Upper lobe of right lung (tissue), 1 donor: ENCODE data around the gene HTT. TPM values are rescaled to one million over a fixed set of nuclear protein-coding genes. Genes with fewer than 3 reads are reported as not detected.
"Not testable (repeated sequence)": the region's sequence is repeated elsewhere in the genome, so short reads cannot be mapped to it uniquely, and the experiment has no call there.

ENCODE experiments used
- ATAC-seq: fragments of 200-7000 bp; cut with Tn5 transposase; one replicate; pipeline ENCODE4 v1.9.1; 2020; ENCODE audit warnings: mild to moderate bottlenecking, moderate library complexity
- DNase-seq: peaks from one replicate; pipeline ENCODE4 v3.0.0-alpha.2; 2020
- H3K27ac ChIP-seq: fragments of 200-600 bp; one replicate; pipeline ENCODE4 v1.8.0; 2022
- H3K27me3 ChIP-seq: fragments of 200-600 bp; one replicate; pipeline ENCODE4 v1.8.0; 2022; ENCODE audit warnings: mild to moderate bottlenecking
- H3K36me3 ChIP-seq: fragments of 200-600 bp; one replicate; pipeline ENCODE4 v1.8.0; 2022
- H3K4me1 ChIP-seq: fragments of 200-600 bp; one replicate; pipeline ENCODE4 v1.8.0; 2022
- H3K4me3 ChIP-seq: fragments of 200-600 bp; one replicate; pipeline ENCODE4 v1.8.0; 2022; ENCODE audit warnings: mild to moderate bottlenecking
- H3K9me3 ChIP-seq: fragments of 200-600 bp; one replicate; pipeline ENCODE4 v1.8.0; 2022
- intact Hi-C: fragments of 100-400 bp; cut with DNase I; formaldehyde crosslinking; loops from one replicate; pipeline ENCODE4 v1.11.0; 2022
- total RNA-seq: library from RNA; stranded (reverse); fragmentation: NEBNext Ultra II Directional; extraction: Animal tissue kit (Norgen Biotek cat#: 25700); gene quantifications from one replicate; pipeline ENCODE4 v1.2.1, GENCODE V29; 2021
- TF ChIP-seq, protein P1 (sequence below): fragments of 200-600 bp; IDR thresholded peaks from one replicate; pipeline ENCODE4 v1.8.0; 2022; ENCODE audit warnings: antibody characterized with exemption
- donor health status: DM: no; HTN: yes; CAD: no; lungs with severe emphysema.

Gene HTT
- total RNA-seq, 1 donor from 2014 or later = 73.6 TPM

GRCh38 chr4:3083732-3084131 is 9.3 kb downstream of the HTT start:
- Histone ChIP-seq H3K27ac (no peak overlapping the region), H3K9me3 (no peaks in the 10 kb centered on the region), H3K27me3 (no peaks in the 10 kb centered on the region), H3K4me1 (peaks cover 9% of the 10 kb centered on the region), H3K4me3 (no peak overlapping the region), H3K36me3 (peaks cover 17% of the 10 kb centered on the region)
- DNase-seq (no peak), ATAC-seq (no peak)
- TF ChIP-seq, protein P1, sequence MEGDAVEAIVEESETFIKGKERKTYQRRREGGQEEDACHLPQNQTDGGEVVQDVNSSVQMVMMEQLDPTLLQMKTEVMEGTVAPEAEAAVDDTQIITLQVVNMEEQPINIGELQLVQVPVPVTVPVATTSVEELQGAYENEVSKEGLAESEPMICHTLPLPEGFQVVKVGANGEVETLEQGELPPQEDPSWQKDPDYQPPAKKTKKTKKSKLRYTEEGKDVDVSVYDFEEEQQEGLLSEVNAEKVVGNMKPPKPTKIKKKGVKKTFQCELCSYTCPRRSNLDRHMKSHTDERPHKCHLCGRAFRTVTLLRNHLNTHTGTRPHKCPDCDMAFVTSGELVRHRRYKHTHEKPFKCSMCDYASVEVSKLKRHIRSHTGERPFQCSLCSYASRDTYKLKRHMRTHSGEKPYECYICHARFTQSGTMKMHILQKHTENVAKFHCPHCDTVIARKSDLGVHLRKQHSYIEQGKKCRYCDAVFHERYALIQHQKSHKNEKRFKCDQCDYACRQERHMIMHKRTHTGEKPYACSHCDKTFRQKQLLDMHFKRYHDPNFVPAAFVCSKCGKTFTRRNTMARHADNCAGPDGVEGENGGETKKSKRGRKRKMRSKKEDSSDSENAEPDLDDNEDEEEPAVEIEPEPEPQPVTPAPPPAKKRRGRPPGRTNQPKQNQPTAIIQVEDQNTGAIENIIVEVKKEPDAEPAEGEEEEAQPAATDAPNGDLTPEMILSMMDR = no peak
- intact Hi-C loops = no loop called here

DNA sequence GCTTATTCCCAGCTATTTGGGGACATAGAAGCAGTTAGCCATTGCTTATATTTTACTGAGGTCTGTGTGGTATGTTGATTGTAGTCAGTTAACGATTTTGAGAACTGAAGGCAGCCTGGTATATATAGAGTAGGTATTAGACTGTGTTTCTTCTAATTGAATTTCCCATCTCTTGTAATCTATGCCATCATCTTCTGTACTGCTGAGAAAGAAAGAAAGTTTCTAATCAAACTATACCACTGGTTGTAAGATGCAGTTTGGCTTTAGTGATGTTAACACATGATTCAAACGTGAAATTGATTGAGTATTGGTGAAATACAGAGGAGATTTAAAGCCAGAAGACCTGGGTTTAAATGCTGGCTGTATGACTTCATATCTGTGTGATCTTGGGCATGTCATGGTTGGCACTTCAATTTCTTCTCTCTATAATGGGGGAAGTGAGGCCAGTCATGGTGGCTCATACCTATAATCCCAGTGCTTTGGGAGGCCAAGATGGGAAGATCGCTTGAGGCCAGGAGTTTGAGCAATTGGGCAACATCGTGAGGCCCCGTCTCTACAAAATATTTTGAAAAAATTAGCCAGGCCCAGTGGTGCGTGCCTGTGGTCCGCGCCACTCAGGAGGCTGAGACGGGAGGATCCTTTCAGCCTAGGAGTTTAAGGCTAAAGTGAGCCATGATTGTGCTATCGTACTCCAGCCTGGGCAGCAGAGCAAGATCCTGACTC is 11.6 kb downstream of the HTT start:
- DNase-seq (no peak), ATAC-seq (no peak)
- Histone ChIP-seq H3K4me1 (no peaks in the 10 kb centered on the region), H3K4me3 (no peak overlapping the region), H3K36me3 (peaks cover 26% of the 10 kb centered on the region), H3K9me3 (no peaks in the 10 kb centered on the region), H3K27ac (no peak overlapping the region), H3K27me3 (no peaks in the 10 kb centered on the region)
- intact Hi-C loops = no loop called here
- TF ChIP-seq, protein P1 = no peak

DNA sequence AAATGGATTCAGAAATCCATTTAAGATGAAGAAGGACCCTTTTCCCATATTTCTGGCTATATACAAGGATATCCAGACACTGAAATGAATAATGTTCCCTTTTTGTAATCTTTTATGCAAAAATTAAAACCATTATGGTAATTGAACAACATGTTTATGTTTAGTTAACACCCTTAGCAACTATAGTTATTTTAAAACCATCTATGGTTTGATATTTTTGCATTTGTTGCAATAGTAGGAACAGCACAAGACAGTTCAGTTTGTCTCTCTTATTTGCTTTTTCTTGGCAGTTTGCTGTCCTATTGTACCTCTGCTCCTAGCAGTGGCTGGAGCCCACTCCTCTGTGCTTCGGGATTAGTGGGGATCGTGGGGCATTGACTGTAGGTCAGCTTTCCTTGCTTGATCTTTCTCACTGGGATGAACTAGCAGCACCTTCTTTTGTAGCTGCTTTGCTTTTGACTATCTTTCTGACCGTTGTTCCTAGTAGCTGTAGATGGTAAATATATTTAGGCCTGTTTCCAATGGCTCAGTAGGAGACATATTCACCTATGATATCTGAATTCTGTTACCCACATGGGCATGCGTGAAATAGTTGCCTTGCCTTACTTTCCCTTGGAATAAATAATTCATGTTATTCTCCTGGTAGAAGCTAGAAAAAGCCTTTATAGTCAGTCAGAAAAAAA is 12.8 kb downstream of the HTT start:
- H3K9me3 ChIP-seq = no peaks in the 10 kb centered on the region
- DNase-seq (no peak), ATAC-seq (no peak)
- TF ChIP-seq, protein P1 = no peak
- no peak overlapping the region for H3K27ac ChIP-seq
- no peak overlapping the region for H3K4me3 ChIP-seq
- H3K4me1 ChIP-seq = no peaks in the 10 kb centered on the region
- intact Hi-C loops = no loop called here
- peaks cover 33% of the 10 kb centered on the region for H3K36me3 ChIP-seq
- H3K27me3 ChIP-seq = no peaks in the 10 kb centered on the region

- intact Hi-C loops = no loop called here
- ATAC-seq (no peak), DNase-seq (no peak)
- Histone ChIP-seq H3K4me3 (no peak overlapping the region), H3K27me3 (no peaks in the 10 kb centered on the region), H3K4me1 (no peaks in the 10 kb centered on the region), H3K36me3 (peaks cover 41% of the 10 kb centered on the region), H3K9me3 (no peaks in the 10 kb centered on the region), H3K27ac (no peak overlapping the region)
- TF ChIP-seq, protein P1 = no peak
These were observed 17.0 kb downstream of the HTT start for GRCh38 chr4:3091464-3091863.

DNA sequence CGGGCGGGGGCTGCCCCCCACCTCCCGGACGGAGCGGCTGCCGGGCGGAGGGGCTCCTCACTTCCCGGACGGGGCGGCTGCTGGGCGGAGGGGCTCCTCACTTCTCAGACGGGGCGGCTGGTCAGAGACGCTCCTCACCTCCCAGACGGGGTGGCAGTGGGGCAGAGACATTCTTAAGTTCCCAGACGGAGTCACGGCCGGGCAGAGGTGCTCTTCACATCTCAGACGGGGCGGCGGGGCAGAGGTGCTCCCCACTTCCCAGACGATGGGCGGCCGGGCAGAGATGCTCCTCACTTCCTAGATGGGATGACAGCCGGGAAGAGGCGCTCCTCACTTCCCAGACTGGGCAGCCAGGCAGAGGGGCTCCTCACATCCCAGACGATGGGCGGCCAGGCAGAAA is 20.2 kb downstream of the HTT start:
- H3K9me3 ChIP-seq, H3K27ac ChIP-seq, ATAC-seq, H3K4me1 ChIP-seq, H3K27me3 ChIP-seq, H3K4me3 ChIP-seq, intact Hi-C loops, DNase-seq: not testable (repeated sequence)
- peaks cover 22% of the 10 kb centered on the region for H3K36me3 ChIP-seq

DNA sequence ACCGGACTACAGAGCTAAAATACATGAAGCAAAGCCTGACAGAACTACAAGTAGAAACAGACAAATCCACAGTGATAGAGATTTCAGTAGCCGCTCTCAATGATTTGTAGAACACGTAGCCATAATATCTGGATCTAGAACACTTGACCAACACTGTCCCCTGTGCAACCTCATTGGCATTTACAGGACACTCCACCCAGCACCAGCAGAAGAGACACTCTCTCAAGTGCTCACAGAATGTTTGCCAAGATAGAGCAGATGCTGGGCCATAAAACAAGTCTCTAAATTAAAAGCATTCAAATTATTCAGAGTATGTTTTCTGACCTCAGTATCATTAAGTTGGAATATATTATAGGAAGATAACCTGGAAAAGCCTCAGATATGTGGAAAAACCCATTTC is 21.7 kb downstream of the HTT start:
- TF ChIP-seq, protein P1 = no peak

More for the DNA sequence above, 21.7 kb downstream of the HTT start:
- H3K27me3 ChIP-seq = no peaks in the 10 kb centered on the region
- DNase-seq (no peak), ATAC-seq (no peak)
- no peak overlapping the region for H3K27ac ChIP-seq
- intact Hi-C loops = no loop called here
- no peaks in the 10 kb centered on the region for H3K4me1 ChIP-seq
- H3K36me3 ChIP-seq = peaks cover 35% of the 10 kb centered on the region
- no peaks in the 10 kb centered on the region for H3K9me3 ChIP-seq
- H3K4me3 ChIP-seq = no peak overlapping the region
